Measurements from ENCODE around the gene ABLIM3.

DNA sequence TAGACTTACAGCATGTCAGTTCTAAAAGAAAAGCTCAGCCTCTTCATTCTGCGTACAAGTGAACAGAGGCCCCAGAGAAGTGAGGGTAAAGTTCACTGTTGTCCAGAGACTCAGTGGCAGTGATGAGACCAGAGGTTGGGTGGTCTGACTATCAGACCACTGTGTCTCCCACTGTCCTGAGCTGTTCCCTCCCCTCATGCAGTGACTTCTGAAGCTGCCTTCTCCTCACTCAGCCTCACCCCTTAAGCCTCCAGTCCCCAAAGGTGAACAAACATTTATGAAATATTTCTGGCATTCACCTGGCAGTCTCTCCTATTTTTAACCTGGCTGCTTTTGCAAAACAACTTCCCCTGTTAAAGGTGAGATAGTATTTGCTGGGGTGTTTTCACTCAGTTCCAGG lies 54.7 kb downstream of the ABLIM3 start:
- TF ChIP-seq, protein P1, sequence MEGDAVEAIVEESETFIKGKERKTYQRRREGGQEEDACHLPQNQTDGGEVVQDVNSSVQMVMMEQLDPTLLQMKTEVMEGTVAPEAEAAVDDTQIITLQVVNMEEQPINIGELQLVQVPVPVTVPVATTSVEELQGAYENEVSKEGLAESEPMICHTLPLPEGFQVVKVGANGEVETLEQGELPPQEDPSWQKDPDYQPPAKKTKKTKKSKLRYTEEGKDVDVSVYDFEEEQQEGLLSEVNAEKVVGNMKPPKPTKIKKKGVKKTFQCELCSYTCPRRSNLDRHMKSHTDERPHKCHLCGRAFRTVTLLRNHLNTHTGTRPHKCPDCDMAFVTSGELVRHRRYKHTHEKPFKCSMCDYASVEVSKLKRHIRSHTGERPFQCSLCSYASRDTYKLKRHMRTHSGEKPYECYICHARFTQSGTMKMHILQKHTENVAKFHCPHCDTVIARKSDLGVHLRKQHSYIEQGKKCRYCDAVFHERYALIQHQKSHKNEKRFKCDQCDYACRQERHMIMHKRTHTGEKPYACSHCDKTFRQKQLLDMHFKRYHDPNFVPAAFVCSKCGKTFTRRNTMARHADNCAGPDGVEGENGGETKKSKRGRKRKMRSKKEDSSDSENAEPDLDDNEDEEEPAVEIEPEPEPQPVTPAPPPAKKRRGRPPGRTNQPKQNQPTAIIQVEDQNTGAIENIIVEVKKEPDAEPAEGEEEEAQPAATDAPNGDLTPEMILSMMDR (IDR thresholded peaks at IDR 0.05; ENCODE audit: low read length): no peak
- TF ChIP-seq EZH2 (optimal IDR thresholded peaks at IDR 0.05; ENCODE audit: low read depth, low read length) (no peak), EZH2phosphoT487 (IDR thresholded peaks at IDR 0.05; ENCODE audit: low read length) (no peak)

Data from MM.1S (cell line).